Stimulated activated CD8-positive, alpha-beta memory T cell treated with anti-CD3 and anti-CD28 coated beads, Interleukin-7, amount 100 ng/mL, for 48 hours (primary cell): ENCODE data around the gene APBA3.
A peak's percentile ranks its signal among the peaks of the same experiment; 100 is the strongest.

Source experiments
- DNase-seq, 2 donors: peaks; one replicate each; pipeline ENCODE4 v3.0.0-alpha.2; 2020; ENCODE audit warnings: low read depth in 1 of 2; ENCODE audit errors: extremely low read depth in 1 of 2

APBA3 gene, protein sequence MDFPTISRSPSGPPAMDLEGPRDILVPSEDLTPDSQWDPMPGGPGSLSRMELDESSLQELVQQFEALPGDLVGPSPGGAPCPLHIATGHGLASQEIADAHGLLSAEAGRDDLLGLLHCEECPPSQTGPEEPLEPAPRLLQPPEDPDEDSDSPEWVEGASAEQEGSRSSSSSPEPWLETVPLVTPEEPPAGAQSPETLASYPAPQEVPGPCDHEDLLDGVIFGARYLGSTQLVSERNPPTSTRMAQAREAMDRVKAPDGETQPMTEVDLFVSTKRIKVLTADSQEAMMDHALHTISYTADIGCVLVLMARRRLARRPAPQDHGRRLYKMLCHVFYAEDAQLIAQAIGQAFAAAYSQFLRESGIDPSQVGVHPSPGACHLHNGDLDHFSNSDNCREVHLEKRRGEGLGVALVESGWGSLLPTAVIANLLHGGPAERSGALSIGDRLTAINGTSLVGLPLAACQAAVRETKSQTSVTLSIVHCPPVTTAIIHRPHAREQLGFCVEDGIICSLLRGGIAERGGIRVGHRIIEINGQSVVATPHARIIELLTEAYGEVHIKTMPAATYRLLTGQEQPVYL

DNA sequence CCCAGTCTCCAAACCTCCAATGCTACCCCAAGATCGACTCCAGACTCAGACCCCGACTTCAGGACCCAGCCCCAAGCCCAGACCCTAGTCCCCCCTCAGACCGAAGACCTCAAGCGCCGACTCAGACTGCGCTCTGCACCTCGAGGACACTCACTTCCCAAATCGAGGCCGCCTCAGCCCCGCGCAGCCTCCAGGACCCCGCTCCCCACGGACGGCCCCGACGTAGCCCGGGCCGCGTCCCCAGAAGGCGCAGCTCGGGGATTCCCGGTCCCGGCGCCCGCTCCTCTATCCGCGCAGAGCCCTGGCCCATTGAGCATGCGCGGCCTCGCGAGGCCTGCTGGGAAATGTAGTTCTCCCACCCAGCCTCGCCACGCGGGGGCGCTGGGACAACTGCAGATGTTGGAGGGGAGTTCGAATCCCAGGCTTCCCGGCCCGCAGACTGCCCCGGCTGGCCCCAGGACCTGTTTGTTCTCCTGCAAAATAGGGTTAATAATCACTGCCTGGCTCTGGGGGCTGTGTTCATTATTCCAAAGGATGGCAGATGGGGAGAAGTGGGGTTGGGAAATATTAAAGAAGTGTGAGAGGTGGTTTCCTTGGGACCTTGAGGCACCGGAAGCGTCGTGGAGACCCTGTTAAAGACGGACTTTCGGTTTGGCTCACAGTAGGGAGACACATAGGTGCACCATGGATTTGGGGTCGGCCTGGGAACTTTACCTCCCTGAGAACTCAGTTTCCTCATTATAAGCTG, at the start of gene APBA3:
Gene APBA3, minus strand, starts transcription at position 311 of the 748 bp plus-strand sequence. CDS start 1,428 bp downstream, outside the sequence.
- DNase-seq, result peak; percentile 86 to 92

DNA sequence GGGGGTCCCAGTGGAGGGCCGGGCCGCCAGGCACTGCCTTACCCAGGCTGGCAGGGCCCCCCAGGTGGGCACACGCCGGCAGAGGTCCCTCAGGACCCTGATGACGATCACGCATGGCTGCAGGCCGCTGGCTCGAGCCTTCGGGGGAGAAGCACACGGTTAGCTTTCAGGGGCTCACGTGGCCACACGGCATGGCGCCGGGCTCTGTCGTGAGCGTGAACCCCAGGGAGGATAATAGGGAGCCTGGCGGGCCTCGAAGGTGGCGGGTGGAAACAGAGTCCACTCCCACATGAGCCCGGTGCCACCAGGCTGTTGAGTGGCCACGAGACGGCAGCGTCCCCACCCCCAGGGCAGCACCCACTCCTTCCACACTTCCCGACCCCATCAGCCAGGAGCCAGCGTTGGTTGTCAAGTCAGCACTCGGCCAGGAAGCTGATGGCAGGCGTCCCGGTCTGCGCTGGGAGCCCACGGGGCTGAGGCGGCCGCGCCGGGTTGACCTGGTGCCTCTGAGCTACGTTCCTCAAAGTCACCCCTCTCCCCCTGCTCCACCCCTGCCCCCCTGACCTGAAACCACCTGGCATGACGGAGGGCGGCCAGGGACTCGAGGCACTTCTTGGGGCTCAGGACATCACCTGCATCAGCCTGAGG, 49.3 kb upstream of the APBA3 start:
- no peak for DNase-seq

DNA sequence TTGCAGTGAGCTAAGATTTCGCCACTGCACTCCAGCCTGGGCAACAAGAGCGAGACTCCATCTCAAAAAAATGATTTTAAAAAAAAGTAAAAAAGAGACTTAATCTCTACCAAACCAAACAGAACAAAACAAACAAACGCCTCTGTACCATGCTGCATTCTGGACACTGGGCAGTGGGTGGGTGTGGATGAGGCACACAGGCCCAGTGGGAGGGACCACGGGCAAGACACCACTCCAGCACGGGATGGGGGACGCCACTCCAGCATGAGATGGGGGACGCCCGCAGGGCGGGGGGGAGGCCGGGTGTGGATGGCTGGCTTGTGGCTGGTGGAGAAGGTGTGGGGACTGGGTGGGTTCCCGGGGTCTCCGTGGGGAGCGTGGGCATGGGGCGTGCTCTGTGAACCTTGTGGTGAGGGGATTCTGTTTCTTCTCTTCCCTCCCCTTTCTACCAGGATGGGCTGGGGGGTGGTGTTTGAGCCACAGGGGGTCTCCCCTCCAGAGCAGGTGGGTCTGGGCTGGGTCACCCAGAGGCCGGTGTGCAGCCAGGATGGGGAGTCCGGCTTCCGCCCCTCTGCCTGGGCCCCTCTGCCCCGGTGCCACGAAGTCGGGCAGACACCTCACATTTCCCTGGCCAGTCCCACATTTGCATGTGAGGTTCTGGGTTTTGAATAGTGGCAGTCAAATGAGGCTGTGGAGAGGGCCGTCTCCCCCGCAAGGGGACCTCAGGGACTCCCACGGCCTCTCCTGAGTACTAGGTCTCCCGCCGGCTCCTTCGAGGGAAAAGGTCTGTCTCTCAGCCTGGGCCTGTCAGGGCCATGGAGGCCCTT, 48.6 kb upstream of the APBA3 start:
- no peak for DNase-seq

DNA sequence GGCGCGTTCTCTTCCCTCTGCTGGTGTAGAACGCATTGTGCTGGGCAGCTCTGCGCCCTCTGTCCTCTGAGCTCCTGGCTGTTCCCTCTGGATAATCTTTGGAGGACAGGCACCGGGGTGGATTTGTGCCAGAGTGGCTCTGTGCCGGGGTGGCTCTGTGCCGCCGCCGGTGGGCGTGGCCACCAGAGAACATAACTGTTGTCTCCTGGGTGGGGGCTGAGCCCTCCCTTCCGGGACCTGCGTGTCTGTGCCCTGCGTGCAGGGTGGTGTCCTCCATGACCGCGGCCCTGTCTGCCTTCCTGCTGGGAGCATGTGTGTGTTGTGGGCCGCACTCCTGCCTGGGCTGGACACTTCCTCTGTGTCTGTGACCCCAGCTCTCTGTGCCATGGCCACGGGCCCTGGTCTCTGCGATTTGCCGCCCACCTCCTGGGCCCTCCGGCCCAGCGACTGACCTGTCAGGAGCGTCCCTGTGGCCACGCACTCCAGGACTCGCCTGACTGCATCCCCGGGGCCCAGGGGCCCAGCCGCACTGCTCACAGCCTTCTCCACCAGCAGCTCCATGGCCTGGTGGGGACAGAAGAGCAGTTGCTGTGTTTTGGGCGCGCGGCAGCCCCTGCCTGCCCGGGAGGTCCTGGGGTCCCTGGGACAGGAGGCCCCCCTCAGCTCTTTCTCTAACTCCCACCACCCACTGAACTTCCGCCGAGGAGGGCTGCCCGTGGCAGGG, 47.1 kb upstream of the APBA3 start:
- DNase-seq, result no peak

DNA sequence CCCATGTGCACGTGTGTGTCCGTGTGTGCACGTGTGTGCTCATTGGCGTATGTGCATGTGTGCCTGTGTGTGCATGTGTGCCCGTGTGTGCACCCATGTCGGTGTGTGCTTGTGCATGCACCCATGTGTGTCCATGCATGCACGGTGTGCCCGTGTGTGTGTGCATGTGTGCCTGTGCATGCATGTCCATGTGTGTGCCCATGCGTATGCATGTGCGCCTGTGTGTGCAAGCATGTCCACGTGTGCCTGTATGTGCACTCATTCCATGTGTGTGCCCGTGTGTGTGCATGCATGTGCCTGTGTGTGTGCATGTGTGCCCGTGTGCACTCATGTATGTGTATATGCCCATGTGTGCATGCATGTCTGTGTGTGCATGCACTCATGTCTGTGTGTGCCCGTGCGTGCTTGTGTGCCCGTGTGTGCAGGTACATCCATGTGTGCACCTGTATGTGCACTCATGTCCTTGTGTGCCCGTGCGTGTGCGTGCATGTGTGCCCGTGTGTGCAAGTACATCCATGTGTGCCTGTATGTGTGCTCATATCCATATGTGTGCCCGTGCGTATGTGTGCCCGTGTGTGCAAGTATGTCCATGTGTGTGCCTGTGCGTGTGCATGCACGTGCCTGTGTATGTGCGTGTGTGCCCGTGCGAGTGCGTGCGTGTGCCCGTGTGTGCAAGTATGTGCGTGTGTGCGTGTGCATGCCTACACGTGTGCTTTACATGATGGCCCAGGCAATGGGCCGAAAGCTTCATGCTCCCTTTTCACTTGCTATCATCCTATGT, 46.3 kb upstream of the APBA3 start:
- DNase-seq, result no peak

DNA sequence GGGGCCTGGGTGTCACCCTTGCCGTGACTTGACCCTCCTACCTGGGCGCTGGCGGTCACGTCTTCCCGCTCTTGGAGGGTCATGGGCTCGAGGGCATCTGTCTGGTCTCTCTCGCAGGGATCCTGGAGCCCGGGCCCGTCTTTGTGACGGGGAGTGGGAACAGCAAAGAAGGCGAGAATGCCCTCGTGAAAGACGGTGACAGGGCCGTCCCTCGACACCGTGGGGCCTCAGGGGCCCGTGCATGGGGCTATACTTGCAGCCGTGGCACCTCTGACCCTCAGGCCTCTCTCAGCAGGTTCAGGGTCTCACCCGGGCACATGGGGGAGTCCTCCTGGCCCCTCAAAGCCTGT, 45.6 kb upstream of the APBA3 start:
- no peak for DNase-seq

DNA sequence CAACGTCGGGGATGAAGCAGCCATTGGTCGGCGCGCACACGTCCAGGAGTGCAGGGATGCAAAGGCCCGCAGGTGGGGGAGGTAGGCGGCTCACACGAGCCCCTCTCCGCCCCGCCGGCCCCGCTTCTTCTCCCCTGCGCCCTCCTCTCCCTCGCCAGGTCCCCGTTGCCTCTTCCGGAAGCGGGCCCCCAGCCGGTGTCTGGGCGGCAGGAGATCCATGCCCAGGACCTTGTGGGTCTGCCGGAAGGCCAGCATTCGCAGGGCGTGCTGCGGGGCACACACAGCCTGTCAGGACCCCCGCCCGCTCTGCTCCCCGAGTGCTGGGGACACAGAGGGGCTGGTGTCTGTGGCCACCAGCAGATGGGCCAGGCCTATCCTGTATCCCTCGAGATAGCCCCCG, 44.4 kb upstream of the APBA3 start:
- DNase-seq, result no peak

DNA sequence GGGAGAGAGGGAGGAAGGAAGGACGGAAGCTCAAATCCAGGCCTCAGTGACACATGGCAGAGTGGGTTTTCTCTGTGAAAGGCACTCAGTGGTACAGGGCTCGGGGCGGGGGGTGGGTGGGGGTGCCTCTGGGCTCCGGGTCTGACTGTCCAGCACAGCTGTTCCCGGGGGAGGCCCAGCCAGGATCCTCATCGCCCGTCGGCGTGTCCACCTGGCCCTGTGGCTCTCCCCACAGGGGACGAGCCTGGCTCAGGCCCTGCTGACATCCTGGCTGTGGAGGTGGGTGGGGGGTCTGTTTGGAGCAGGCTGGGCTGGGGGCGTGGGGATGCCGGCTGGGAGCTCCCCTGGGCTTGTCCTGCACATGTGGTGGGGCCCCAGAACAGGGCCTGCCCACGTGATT, 42.9 kb upstream of the APBA3 start:
- no peak for DNase-seq

DNA sequence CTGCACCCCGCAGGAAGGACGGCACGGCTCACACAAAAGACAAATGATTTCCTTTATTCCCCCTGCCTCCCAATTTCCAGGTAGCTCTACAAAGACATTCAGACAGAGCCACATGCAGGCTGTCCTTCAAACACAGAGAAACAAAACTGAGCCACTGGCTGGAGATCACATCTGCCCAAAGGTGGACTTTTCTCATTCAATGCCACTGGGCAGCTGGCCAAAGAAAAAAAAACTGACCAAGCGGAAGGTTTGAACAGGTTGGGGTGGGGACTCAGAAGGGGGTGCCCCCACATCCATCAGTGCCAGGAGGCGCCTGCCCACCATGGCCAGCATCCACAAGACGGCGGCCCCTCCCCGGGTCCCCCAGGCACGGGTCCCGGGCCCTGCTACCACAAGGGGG, 42.5 kb upstream of the APBA3 start:
- no peak for DNase-seq

DNA sequence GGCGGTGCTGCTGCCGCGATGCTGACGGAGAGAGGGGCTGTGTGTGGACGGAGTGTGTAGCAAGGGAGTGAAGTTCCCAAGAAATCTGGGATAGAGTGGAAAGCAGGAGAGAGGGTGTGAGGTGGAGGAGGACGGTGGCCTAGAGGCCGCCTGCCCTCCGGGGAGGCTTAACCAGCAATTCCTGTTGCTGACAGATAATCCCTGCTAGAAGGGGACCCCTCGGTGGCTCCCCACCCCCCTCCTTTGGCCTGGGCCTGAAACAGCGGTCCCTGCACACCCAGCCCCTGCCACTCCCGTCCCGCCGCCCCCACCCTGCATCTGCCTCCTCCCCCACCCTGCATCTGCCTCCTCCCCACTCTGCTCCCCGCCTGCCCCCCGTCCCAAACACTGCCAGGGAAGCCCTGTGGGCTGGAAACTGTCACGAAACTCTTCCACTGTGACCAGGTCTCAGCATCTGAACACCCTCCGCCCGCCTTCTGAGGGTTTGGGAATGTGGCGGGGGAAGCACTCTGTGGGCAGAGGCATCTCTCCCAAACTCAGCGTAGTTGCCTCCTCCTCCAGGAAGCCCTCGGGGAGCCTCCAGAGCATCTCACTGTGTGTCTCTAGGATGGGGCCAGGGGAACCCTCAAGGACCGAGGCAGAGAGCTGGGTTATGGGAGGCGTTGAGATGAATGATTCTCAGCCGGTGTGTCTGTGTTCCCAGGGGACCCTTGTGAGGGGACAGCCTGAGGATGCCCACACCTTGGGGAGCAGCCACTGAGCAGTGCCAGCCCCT, 41.8 kb upstream of the APBA3 start:
- no peak for DNase-seq

DNA sequence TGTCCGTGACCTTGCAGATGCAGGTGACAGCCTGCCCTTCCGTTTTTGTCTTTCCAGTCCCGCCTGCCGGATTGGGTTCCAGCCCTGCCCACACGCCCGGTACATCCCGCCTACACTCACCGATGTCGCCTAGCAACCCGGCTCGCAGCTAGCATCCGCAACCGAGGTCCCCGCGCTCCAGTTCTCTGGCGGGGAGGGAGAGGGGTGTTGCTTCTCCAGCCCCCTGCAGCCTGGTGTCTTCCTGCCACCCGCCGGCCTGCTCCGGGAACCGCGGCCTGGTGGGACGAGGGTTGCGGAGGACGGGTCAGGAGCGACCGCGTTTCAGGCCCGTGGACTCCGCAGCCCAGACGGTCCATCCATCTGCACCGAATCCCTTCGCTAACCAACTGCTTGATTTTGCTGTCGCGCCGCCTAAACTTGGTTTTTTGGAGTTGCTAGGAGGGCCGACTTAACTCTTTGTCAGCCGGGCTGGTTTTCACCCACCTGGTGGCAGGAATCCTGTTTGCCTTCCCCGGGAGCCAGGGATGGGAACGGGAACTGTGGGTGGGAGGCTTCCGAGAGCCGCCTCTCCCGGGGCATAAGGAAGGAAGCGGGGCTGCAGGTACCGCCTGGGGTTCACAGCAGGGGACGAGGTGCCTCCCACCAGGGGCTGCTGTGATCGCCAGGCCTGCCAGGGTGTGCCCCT, 40.1 kb upstream of the APBA3 start:
- peak in 1 of 2 donors; percentile 51 for DNase-seq

DNA sequence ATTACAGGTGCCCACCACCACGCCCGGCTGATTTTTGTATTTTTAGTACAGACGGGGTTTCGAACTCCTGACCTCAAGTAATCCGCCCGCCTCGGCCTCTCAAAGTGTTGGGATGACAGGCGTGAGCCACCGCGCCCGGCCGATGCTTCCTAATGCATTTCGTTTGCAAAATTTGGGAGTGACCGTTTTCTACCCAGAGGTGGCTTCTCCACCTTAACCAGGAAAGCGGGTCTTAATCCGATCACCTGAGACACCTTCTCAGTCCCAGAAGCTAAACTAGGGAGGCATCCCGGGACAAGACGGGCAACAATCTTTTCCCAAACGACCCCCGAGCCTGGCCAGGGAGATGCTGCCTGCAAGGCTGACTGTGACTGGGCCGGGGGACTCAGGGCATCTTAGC, 39.5 kb upstream of the APBA3 start:
- no peak for DNase-seq

DNA sequence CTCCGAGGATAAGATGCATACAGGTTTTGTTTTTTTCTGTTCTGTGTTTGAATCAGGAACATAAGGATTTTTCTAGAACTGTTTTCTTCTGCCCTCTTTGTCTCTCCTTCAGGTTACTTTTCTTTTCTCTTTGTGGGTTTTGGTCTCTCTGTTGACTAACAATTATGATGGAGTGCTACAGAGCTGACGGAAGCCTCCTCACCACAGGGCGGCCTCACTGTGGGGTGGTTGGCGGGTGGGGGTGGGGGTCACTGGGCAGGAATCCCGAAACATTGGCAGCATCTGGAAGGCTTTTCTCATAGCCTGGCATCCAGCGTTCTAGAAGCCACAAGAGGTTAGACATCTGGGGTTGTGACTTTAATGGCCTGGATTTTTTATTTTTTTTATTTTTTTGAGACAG, 36.6 kb upstream of the APBA3 start:
- DNase-seq, result no peak

DNA sequence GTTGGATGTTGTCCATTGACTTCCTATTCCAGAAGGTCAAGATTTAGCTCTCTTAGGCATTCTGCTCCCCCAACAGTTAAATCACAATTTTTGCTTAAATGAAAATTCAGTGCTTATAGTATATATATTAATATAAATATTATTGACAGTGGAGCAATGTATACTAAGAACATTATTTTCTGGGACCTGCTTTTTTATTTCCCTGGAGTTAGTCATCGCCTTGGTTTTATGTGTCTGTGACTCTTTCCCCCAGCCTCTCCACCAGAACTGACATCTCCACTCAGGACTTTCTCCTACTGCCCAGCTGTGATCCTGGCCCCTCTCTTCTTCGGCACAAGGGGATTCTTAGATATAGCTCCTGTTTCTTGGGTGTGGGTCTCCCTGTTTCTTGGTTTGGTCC, 34.9 kb upstream of the APBA3 start:
- DNase-seq, result no peak

DNA sequence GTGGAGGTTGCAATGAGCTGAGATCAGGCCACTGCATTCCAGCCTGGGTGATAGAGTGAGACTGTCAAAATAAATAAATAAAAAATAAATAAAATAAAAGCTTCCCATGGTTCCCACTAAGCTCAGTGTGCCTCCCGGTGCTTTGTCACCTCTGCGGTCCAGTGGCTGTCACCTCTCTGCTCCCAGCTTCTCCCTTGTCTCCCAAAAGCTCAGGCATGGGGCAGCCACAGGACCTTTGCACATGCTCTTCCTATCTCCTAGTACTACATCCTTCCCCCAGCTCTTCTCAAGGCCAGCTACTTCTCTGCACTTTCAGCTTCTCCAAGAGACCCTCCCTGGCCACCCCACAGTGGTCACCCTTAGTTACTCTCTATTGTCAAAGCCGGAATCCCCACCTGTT, 32.3 kb upstream of the APBA3 start:
- no peak for DNase-seq

DNA sequence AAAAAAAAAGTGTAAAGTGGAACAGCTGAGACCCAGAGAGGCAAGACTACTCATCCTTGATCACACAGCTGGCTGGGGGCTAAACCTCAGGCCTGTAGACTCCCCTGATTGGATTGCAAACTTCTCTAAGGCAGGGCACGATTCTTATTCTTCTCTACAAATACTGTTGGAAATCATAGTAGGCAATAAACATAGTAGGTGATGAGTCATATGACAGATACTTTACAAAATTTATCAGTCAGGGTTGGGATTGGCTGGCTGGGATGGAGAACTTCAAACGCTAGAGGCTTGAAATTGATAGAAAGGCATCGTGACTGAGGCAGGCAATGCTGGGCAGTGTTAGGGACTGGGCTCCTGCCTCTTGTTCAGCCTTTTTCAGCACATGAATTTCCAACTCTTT, 30.6 kb upstream of the APBA3 start:
- DNase-seq, result no peak

DNA sequence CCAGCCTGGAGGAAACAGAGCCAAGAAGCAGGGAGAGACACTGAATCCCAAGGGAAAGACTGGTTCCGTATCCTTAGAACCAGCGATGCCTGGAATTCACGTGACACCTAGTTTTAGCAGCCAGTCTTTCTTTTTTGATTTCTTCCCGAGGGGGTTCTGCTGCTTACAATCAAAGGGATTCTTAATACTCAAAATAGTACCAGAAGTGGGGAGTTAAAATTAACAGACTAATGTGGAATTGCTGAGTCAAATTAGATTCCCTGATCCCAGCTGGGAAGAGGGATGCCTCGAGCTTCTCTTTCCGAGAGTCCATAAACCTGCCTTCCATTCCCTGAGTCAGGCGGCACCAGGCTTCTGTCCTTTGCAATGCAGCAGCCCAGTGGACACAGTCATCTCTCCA, 29.4 kb upstream of the APBA3 start:
- no peak for DNase-seq

DNA sequence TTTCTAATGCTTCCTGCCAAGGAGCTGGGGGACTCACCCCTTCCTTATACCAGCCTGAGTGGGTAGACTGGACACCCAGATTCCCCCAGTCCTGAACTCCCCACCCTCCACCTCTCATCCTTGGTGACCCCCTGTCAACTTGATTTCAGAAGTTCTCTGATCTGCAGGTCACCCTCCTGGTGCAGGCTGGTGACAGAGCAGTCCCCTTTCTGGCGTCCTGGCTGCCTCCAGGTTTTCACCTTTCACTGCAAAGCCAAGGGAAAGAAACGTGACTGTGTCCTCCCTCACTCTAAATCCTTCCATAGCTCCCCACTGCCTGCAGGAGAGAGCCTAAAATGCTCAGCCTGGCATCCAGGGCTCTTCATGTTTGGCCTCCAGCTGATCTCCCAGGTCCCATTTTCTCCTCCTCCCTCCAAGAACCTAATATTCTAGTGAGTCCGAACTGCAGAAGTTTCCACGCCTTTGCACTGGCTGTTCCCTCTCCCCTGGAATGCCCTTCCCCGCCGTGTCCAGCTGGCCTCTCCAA, 28.8 kb upstream of the APBA3 start:
- DNase-seq, result no peak
